Measurements from ENCODE around the gene RUSF1.
"Not testable (repeated sequence)": the region's sequence is repeated elsewhere in the genome, so short reads cannot be mapped to it uniquely, and the experiment has no call there.

RUSF1 gene

DNA sequence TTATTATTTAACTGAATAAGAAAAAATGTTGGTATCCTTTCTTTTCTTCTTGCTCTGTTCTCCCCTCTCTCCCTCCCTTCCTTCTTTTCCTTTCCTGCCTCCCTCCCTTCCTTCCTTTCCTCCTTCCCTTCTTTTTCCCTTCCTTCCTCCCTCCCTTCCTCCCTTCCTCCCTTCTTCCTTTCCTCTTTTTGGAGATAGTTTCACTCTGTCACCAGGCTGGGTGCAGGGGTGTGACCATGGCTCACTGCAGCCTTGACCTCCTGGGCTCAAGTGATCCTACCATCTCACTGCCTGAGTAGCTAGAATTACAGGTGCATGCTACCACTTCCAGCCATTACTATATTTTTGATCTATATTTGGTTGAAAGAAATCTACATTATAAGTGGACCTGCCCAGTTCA lies 5.7 kb upstream of the RUSF1 start:
- no peak for DNase-seq

DNA sequence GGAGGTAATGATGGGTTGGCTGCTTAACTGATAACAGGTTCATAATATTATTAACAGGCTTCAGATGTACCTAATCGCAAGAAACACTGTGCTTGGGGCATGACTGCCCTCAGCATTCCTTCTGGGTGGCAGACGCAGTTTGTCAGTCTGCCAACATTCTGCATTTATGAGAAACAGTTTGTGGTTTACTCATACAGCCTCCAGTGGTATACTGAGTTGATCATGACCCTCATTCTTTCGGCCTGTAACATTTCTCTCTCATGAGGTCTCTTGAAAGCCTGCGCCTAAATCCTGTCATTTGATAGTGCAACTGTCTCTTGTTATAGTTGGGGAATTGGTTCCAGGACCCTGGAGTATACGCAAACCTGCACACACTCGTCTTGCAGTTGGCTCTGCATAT lies 4.9 kb upstream of the RUSF1 start:
- no peak for DNase-seq

DNA sequence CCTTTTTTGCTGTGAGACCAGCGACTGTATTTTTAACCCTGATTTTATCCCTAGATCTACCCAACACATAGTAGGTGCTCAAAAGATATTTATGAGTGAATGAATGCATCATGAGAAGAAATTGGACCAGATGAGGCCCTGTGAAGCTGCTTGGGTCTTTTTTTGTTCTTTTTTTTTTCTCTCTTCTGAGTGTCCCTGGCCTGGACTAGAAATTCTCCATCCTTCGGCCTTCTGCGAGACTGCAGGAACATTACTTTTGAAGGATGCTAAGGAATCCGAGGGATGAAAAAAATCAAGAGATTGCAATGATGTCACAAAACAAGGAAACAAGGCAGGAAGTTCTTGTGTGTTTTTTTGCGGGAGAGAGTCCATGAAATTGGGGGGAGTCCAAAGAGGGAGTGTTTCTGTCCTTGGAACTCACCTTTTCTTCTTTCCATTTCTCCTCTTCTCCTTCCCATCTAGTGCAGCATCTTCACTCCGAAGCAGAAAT lies 560 bp upstream of the RUSF1 start:
- no peak for DNase-seq

DNA sequence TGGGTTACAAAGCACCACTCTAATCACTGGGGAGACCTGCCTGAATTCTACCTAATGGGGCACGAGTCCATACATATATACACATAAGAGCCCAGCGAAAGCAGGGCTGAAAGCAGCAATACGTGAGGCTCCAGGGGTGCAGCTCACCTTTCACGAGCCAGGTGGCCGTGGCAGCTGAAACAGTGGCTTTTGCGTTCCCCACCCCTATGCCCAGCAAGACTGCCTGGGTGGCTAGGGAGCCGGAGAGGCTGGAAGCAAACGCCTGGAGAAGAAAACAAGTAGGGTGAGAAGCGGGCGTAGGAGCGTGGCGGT lies 618 bp downstream of the RUSF1 start:
- no peak for DNase-seq

DNA sequence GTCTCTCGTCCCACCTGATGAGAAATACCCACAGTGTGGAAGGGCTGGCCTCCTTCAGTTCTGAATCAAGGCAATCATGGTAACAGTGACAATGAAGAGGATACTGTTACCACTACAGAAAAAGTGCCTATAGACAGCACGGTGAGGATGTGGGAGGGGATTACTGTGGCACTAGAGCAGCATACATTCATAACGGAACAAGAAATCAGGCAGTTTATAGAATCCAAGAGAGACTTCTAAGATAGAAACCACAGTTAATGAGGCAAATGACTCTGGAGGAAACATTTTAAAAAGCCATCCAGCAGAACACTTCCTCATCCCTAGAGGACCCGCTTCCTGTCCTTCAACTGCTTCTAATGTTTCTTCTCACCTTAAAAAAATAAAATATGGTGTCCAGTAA lies 2.7 kb downstream of the RUSF1 start:
- no peak for DNase-seq

DNA sequence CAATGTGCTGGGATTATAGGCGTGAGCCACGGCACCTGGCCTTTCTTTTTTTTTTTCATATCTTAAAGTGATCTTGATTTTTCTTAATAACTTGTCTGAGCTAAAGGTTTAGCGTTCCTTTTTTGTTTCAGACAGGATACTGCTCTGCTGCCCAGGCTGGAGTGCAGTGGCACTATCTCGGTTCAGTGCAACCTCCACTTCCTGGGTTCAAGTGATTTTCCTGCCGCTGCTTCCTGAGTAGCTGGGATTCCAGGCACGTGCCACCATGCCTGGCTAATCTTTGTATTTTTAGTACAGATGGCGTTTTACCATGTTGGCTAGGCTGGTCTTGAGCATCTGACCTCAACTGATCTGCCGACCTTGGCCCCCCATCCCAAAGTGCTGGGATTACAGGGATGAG lies 4.0 kb downstream of the RUSF1 start:
- no peak for DNase-seq

DNA sequence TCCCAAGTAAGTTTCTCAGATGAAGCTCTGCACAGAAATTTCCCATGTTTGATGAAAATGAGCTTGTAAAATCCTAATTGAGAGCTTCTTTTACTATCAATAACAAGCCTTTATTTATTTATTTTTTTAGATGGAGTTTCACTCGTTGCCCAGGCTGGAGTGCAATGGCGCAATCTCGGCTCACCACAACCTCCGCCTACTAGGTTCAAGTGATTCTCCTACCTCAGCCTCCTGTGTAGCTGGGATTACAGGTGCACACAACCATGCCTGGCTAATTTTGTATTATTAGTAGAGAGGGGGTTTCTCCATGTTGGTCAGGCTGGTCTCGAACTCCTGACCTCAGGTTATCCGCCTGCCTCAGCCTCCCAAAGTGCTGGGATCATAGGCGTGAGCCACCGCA lies 4.6 kb downstream of the RUSF1 start:
- DNase-seq: not testable (repeated sequence)

DNA sequence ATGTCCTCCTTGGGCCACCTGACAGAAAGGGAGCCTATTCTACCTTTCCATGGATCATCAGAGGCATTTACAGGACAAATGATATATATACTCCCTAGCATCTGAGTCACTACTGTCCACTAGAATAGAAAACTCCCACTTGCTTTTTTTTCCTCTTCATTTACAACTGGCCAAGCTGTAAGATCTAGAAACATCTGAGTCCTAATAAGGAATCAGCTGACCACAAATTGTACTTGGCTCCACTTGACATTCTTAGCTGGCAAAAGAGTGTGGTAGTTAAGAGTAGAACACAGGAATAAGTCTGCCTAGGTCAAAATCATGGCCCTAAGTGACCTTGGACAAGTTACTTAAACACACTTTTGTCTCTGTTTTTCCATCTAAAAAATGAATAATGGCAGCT lies 5.2 kb downstream of the RUSF1 start:
- no peak for DNase-seq

DNA sequence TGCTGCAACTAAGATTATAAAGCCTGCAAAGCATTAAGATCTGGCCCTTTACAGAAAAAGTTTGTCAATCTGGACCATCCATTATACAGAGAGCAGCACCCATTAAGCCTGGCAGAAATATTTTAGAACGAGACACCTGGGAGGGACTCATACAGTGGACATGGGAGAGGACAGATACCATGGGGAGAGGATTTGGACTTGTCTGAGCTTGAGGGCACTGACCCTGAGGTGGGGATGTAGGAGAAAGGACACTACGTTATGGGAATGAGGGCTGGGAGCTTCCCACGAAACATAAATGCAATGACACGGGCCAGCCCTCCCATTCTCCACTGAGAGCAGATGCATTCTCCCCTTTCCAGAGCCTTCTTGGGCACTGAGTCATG lies 6.2 kb downstream of the RUSF1 start:
- no peak for DNase-seq

DNA sequence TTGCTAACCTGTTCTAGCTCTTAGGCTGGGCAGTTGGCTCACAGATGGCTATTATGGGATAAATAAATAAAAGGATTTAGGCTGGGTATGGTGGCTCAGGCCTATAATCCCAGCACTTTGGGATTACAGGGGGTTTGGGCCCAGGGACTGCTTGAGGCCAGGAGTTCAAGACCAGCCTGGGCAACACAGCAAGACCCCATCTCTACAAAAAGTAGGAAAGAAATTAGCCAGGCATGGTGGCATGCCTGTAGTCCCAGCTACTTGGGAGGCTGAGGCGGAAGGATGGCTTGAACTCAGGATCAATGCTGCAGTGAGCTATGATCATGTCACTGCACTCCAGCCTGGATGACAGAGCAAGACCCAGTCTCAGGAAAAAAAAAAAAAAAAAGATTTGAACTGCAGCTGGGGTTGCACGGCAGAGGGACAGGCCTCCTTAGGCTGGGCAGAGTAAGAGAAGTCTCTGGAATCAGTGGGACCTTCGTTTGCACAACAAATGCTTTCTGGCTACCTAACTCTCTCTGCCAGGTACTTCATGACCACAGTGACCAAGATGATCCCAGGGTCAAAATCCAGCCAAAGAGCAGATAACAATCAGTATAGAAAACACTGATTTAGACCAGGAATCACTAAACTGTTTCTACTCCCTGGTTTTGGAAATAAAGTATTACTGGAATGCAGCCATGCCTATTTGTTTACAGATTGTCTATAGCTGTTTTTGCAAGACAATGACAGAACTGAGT lies 6.8 kb downstream of the RUSF1 start:
- DNase-seq: no peak

DNA sequence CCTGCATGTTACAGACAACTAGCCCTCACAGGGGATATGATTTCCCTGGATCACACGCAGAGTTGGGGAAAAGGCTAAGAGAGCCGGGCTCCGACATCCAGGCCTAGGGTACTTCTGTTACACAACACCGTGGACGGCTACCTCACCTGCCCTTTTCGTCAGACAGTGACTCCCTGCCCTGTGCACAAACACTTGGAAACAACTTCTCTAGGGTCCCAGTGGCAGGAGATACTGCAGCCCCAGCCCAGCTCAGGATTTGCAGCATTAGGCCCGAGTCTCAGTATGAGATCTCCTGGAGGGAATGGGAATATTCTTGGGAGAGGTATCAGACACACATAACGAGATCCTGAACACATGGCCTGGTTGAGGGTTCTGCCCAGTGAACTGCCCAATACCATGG lies 8.3 kb downstream of the RUSF1 start:
- DNase-seq: no peak

DNA sequence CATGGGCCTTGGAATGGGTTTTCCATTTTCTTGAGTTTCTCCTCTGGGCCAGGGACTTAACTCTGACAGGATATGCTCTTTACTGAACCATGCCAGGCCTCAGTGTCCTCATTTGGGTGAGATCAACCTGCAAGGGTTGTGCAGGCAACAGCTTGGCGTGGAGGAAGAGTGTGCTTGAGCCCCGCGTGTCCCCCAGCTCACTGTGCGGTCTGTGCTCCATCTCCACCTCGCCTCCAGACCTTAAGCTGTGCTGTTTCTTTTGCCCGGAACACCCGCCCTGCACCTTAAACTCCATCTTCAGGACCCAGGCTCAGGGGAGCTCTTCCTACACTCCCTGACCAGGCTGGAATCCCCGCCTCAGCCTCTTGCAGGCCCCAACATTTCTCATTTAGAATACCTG lies 9.7 kb downstream of the RUSF1 start:
- DNase-seq: no peak

DNA sequence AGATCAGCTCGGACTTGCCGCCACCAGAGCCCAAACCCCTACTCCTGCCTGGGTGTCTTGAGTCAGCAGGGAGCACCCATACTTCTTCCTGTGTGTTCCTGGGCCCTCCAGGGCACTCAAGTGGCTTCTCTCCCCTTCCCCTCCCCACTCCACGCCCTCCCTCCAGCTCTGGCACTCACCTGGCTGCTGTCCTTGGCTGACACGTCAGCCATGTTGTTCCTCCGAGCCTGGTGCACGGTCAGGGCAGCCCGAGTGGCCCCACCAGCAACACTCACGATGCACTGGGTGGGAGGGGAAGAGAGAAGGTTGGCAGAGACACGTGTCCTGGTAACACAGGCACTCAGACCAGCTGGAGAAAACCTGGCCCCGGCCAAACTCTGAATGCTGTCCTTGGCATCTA lies 11.5 kb downstream of the RUSF1 start:
- no peak for DNase-seq

DNA sequence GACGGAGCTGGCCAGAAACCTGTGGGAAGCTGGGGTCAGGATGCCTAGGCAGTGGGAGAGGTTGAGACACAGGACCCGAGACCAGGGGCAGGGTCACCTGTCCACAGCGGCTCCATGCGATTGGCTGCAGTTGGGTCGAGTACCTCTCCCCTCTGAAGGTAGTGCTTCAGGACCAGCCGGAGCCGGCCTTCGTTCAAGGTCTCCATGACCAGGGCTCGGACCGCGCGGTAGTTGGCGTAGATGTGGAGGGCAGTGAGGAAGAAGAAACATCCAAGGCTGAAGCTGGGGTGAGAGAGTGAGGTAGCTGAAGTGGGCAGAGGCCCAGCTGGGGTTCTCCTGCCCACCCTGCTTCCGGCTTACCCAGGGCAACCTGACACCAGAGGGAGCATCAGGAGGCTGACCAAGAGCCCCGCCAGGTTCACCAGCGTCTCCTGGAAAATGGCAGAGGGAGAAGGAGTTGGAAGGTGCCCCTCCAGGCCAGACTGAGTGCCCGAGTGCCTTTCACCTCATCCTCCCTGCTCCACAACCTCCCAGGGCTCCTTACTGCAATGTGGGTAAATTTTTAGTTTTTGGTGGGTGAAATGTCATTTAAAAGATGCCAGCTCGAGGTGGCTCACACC lies 14.6 kb downstream of the RUSF1 start:
- no peak for DNase-seq

DNA sequence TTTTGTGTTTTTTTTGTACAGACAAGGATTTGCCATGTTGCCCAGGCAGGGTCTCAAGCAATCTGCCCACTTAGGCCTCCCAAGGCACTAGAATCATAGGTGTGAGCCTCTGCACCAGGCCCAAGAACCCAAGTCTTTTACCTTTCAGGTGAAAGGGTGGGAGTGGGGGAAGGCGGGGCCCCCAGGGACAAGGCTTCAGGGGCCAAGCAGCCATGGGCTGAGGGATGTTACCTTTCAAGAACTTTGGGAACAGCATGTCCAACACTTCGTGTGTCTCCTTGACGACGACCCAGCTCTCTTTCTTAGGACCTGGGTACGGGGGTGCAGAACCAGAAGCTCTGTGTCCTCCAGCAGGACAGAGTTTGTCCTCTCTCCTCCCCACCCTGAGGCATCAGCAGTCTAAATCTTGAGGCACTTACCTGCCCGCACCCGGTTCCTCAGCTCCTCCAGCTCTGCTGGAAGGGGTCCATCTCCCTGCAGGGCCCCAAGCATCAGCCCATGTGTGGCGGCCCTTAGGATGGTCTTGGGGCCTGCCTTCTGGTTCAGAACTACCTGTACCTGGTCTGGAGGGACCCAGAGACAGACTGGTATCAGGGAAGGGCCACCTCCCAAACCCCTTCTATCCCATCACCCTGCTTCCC lies 16.3 kb downstream of the RUSF1 start:
- DNase-seq: no peak

DNA sequence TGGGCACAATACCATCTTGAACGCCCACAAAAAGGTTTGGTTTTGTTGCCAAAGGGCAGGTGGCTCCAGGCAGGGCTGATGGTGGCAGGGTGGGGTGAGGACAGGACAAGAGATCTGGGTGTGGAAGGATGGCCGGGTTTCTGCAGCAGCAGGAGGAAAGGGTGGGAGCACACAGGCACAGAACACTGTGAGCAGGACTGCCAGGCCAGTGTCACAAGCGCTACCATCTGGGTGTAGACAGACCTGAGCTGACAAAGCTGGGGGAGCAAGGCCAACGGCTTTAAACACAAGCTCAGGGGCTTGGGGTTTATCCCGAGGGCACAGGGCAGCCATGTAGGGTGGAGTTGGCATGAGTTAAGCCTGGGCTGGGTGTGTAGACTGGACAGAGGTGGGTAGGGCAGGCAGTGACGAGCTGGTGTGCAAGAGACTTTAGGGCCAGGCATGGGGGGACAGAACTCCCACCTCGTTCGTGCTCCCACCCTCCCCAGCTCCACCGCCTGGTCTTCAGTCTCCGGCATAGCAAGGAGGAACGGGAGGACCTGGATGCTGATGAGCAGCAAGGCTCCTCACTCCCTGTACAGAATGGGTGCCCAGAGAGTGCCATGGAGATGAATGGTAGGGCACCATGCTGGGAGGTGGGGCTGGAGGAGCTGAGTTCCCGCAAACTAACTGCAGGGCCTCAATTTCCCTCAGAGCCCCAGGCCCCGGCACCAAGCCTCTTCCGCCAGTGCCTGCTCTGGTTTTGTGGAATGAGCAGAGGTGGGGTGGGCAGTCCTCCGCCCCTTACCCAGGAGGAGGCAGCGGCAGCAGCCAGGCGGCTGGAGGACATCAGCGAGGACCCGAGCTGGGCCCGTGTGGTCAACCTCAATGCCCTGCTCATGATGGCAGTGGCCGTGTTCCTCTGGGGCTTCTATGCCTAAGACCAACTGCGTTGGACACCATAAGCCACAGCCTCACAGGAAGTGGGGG lies 18.3 kb downstream of the RUSF1 start:
- DNase-seq: no peak

DNA sequence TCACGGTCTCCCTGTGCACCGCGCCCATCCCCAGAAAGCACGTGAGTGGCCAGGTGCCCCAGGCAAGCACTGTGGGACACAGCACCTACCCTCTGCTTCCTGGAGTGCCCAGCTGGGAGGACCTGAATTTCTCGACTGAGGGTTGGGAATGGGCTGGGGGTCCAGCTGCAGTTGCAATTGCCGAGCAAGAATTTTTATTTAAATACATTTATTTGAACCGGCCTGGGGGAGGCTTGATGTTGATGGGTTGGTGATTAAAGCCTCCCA lies 19.0 kb downstream of the RUSF1 start:
- DNase-seq: no peak

DNA sequence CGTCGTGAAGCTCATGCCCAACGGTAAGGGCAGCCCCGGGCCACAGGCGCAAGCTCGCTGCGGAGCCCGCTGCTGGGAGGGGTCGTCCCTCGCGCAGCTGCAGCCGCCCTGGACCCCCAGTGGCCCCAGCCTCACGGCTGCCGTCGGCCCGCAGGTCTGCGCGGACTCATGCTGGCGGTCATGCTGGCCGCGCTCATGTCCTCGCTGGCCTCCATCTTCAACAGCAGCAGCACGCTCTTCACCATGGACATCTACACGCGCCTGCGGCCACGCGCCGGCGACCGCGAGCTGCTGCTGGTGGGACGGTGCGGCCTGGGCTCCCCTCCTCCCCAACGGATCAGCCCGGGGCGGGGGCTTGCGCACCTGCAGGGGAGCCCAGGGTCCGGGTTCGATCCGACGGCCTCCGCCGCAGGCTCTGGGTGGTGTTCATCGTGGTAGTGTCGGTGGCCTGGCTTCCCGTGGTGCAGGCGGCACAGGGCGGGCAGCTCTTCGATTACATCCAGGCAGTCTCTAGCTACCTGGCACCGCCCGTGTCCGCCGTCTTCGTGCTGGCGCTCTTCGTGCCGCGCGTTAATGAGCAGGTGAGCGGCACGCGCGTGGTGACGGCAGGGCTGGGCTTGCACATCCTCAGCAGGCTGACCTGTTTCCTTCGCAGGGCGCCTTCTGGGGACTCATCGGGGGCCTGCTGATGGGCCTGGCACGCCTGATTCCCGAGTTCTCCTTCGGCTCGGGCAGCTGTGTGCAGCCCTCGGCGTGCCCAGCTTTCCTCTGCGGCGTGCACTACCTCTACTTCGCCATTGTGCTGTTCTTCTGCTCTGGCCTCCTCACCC lies 19.5 kb downstream of the RUSF1 start:
- no peak for DNase-seq

DNA sequence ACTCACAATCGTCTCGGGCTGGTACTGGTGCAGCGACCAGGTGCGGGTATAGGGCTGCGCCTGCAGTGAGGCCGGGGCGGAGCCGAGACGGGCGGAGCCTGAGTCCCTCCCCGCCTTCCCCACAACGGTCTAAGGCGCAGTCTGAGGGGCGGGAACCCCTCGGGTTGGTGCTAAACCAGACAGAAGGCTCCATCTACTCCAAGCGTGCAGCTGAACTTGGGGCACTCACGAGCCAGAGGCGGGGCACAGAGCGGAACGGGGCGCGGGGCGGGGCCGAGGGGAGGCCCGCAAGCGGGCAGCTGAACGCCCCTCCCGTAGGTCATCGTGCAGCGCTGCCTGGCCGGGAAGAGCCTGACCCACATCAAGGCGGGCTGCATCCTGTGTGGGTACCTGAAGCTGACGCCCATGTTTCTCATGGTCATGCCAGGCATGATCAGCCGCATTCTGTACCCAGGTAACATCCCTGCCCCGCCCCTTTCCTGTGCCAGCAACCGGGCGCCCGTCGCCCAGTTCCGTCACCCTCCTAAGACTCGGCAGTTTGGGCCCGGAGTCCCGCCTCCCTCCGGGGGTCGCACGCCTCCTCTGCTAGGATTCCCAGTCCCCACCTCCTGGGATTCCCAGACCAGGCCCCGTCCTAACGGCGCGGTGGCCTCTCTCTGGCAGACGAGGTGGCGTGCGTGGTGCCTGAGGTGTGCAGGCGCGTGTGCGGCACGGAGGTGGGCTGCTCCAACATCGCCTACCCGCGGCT lies 20.3 kb downstream of the RUSF1 start:
- peak; percentile 75 for DNase-seq

DNA sequence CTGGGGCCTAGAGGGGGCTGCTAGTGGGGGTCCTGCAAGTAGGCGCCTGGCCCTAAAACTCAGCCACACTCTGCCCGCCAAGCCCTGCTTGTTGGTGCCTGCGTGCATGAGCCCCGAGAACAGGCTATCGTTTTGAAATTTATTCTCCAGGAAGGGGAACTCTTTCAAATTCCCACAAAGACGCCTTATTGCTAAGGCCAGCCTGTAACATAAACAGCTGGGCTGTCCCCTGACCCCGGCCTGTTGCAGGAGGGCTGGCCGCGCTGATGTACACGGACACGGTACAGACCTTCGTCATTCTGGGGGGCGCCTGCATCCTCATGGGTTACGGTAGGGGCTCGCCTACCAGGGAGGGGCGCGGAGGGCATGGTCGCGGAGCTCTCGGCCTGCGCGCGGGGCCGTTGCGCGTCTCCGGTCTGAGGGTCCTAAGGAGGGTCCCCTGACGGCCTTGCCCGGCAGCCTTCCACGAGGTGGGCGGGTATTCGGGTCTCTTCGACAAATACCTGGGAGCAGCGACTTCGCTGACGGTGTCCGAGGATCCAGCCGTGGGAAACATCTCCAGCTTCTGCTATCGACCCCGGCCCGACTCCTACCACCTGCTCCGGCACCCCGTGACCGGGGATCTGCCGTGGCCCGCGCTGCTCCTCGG lies 21.0 kb downstream of the RUSF1 start:
- DNase-seq: no peak

DNA sequence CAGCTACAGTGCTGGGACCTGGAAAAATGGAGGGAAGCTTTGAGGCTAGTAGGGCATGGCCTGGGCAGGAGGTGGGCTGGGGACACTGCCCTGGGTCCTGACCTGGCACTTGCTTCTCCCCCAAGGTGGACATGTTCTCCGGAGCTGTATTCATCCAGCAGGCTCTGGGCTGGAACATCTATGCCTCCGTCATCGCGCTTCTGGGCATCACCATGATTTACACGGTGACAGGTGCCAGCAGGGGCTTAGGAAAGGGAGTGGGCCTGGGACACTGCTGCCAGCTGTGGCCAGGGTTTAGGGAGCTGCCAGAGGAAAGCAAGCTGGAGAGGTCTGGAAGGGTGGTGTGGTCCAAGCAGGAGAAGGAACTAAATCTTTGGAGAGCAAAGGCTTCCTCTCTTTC lies 22.1 kb downstream of the RUSF1 start:
- DNase-seq: no peak
